SK-N-SH treated with all-trans-retinoic acid at 6 μM for 48 hours (cell line): ENCODE measurements around the gene ITCH.

ENCODE experiments used
- ATAC-seq: fragments of 200-7000 bp; cut with Tn5 transposase; 3 replicates; pipeline ENCODE4 v1.9.1; 2020; ENCODE audit warnings: mild to moderate bottlenecking, moderate library complexity
- ARNTL ChIP-seq: fragments of 450-650 bp; formaldehyde crosslinking; IDR thresholded peaks from 2 replicates; pipeline ENCODE4 v1.5.0; 2020; ENCODE audit warnings: low read depth, mild to moderate bottlenecking, moderate library complexity, borderline replicate concordance
- BACH2 ChIP-seq: fragments of 250-450 bp; sonication (Bioruptor Pico); IDR thresholded peaks from 2 replicates; pipeline ENCODE4 v1.9.0; 2021; ENCODE audit warnings: mild to moderate bottlenecking, borderline replicate concordance
- CREB5 ChIP-seq: fragments of 250-450 bp; sonication (Bioruptor Pico); IDR thresholded peaks from 2 replicates; pipeline ENCODE4 v1.5.1; 2020; ENCODE audit warnings: low read depth, mild to moderate bottlenecking, moderate library complexity
- CSDC2 ChIP-seq: fragments of 250-450 bp; sonication (Bioruptor Pico); IDR thresholded peaks from 2 replicates; pipeline ENCODE4 v1.5.0; 2020; ENCODE audit warnings: mild to moderate bottlenecking, moderate library complexity
- GLIS3 ChIP-seq: fragments of 250-450 bp; sonication (Bioruptor Pico); IDR thresholded peaks from 2 replicates; pipeline ENCODE4 v1.5.0; 2020; ENCODE audit warnings: mild to moderate bottlenecking, moderate library complexity
- ISL1 ChIP-seq: fragments of 250-450 bp; sonication (Bioruptor Pico); IDR thresholded peaks from 2 replicates; pipeline ENCODE4 v2.1.2; 2022; ENCODE audit warnings: mild to moderate bottlenecking, moderate library complexity
- OSR1 ChIP-seq: fragments of 250-450 bp; sonication (Bioruptor Pico); IDR thresholded peaks from 2 replicates; pipeline ENCODE4 v1.8.0; 2022; ENCODE audit warnings: moderate library complexity, mild to moderate bottlenecking, inconsistent platforms
- POU6F1 ChIP-seq: fragments of 250-450 bp; sonication (Bioruptor Pico); IDR thresholded peaks from 2 replicates; pipeline ENCODE4 v1.8.0; 2021; ENCODE audit warnings: low read depth, mild to moderate bottlenecking, moderate library complexity, borderline replicate concordance
- PPARA ChIP-seq: fragments of 250-450 bp; sonication (Bioruptor Pico); IDR thresholded peaks from 2 replicates; pipeline ENCODE4 v1.5.0; 2020; ENCODE audit warnings: mild to moderate bottlenecking, borderline replicate concordance
- RARB ChIP-seq: fragments of 250-450 bp; sonication (Bioruptor Pico); IDR thresholded peaks from 2 replicates; pipeline ENCODE4 v1.8.0; 2021; ENCODE audit warnings: mild to moderate bottlenecking, moderate library complexity
- TCF4 ChIP-seq: fragments of 250-450 bp; sonication (Bioruptor Pico); IDR thresholded peaks from 2 replicates; pipeline ENCODE4 v1.8.0; 2021; ENCODE audit warnings: mild to moderate bottlenecking, moderate library complexity, borderline replicate concordance
- TSHZ2 ChIP-seq: fragments of 250-450 bp; sonication (Bioruptor Pico); IDR thresholded peaks from 2 replicates; pipeline ENCODE4 v1.5.0; 2020; ENCODE audit warnings: mild to moderate bottlenecking, moderate library complexity
- ZC3H10 ChIP-seq: fragments of 250-450 bp; sonication (Bioruptor Pico); IDR thresholded peaks from 2 replicates; pipeline ENCODE4 v1.5.1; 2021; ENCODE audit warnings: mild to moderate bottlenecking, moderate library complexity
- ZFP3 ChIP-seq: fragments of 250-450 bp; sonication (Bioruptor Pico); IDR thresholded peaks from 2 replicates; pipeline ENCODE4 v1.5.0; 2020; ENCODE audit warnings: mild to moderate bottlenecking, moderate library complexity
- ZFP30 ChIP-seq: fragments of 450-650 bp; formaldehyde crosslinking; IDR thresholded peaks from 2 replicates; pipeline ENCODE4 v1.5.0; 2022; ENCODE audit warnings: mild to moderate bottlenecking, moderate library complexity
- ZNF565 ChIP-seq: fragments of 450-650 bp; formaldehyde crosslinking; conservative IDR thresholded peaks from 2 replicates; pipeline ENCODE4 v1.5.0; 2020; ENCODE audit warnings: low read depth, mild to moderate bottlenecking, moderate library complexity
- ZNF70 ChIP-seq: fragments of 450-650 bp; formaldehyde crosslinking; IDR thresholded peaks from 2 replicates; pipeline ENCODE4 v1.5.0; 2020; ENCODE audit warnings: mild to moderate bottlenecking, moderate library complexity
- ZNF8 ChIP-seq: fragments of 450-650 bp; formaldehyde crosslinking; IDR thresholded peaks from 2 replicates; pipeline ENCODE4 v1.5.0; 2020; ENCODE audit warnings: mild to moderate bottlenecking, moderate library complexity
- TF ChIP-seq, protein P1 (sequence below): fragments of 250-450 bp; sonication (Bioruptor Pico); IDR thresholded peaks from 2 replicates; pipeline ENCODE4 v1.5.1; 2021; ENCODE audit warnings: mild to moderate bottlenecking, moderate library complexity
- TF ChIP-seq, protein P2 (sequence below): fragments of 250-450 bp; sonication (Bioruptor Pico); IDR thresholded peaks from 2 replicates; pipeline ENCODE4 v1.8.0; 2020; ENCODE audit warnings: mild to moderate bottlenecking, moderate library complexity, borderline replicate concordance

Gene ITCH

DNA sequence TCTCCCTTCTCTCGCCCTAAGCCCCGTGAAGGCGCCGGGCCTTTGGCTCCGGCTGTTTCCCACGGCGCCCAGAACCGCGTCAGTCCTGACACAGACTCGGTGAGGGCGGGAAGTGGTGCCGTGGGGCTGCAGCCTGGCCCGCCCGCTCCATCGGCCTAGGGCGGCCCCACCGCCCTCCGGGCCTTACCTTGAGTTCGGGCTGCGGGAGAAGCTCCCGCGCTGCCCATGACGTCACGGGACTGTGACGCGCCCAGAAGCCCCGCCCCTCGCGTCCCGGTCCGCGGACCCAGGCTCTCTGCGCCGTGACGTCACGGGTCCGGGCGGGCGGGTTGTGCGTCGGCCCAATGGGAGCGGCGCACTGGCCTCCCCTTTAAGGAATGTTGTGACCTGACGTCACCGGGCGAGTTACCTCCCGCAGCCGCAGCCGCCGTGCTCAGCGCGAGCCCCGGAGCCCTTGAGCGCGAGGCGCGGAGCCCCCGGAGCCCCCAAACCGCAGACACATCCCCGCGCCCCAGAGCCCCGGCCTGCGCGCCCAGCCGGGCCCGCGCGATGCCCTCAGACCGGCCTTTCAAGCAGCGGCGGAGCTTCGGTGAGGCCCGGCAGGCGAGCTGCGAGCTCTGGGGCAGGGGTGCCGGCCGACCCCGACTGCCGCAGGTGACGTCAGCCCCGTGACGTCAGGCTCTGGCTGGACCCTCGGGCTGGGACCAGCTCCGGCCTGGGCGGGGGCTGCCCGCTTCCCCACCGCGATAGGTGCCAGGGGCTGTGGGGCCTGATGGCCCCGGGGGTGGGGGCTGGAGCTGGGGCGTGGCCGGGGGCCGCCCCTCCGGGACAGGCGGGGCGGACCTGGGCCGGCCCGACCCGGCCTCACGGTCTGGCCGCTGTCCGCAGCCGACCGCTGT is 195.5 kb downstream of the ITCH start, which contains the start of gene MAP1LC3A:
MAP1LC3A (plus strand) TSS at position 399 of the 899 bp plus-strand sequence; CDS start at position 550, 151 bp downstream.
- no peak for TF ChIP-seq POU6F1 (CRISPR knock-in tag)
- TF ChIP-seq ISL1 (CRISPR knock-in tag): no peak
- 0 out of 2 replicates have a peak, but pooled peaks have one; percentile 9 for TF ChIP-seq GLIS3 (CRISPR knock-in tag)
- TF ChIP-seq ZFP3 (CRISPR knock-in tag): 0 out of 2 replicates have a peak, but pooled peaks have one; percentile 45
- ATAC-seq: peak; percentile 89

GRCh38 chr20:34559311-34560140 is 196.5 kb downstream of the ITCH start:
- TF ChIP-seq OSR1 (CRISPR knock-in tag) (no peak), ZC3H10 (no peak), PPARA (CRISPR knock-in tag) (no peak)
- TF ChIP-seq, protein P1, sequence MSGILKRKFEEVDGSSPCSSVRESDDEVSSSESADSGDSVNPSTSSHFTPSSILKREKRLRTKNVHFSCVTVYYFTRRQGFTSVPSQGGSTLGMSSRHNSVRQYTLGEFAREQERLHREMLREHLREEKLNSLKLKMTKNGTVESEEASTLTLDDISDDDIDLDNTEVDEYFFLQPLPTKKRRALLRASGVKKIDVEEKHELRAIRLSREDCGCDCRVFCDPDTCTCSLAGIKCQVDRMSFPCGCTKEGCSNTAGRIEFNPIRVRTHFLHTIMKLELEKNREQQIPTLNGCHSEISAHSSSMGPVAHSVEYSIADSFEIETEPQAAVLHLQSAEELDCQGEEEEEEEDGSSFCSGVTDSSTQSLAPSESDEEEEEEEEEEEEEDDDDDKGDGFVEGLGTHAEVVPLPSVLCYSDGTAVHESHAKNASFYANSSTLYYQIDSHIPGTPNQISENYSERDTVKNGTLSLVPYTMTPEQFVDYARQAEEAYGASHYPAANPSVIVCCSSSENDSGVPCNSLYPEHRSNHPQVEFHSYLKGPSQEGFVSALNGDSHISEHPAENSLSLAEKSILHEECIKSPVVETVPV (CRISPR knock-in tag): no peak
- ATAC-seq: no peak

DNA sequence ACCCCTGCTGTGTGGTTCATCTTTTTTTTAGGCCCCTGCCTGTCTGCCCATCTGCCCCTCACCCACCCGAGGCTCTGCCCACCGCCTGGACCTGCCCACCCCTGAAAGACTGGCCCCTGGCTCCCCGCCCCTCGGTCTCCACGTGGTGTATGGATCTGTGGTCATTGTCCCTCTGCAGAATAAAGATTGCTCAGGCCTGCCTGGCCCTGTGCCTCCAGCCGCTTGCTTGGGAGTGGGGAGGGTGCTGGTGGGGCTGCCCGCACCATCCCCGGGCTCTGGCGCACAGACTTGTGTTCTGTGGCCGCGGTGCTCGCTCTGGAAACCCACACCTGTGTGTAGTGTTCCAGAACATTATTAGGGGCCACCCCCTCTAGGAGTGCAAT is 197.1 kb downstream of the ITCH start:
- ATAC-seq: no peak
- no peak for TF ChIP-seq ZC3H10
- TF ChIP-seq ISL1 (CRISPR knock-in tag): no peak
- TF ChIP-seq GLIS3 (CRISPR knock-in tag): no peak
- TF ChIP-seq ZFP30 (CRISPR knock-in tag): no peak
- no peak for TF ChIP-seq BACH2
- TF ChIP-seq CREB5: no peak
- TF ChIP-seq ARNTL (CRISPR knock-in tag): no peak
- no peak for TF ChIP-seq PPARA (CRISPR knock-in tag)
- no peak for TF ChIP-seq ZFP3 (CRISPR knock-in tag)
- no peak for TF ChIP-seq ZNF8 (CRISPR knock-in tag)
- TF ChIP-seq, protein P1 (CRISPR knock-in tag): no peak
- TF ChIP-seq TCF4 (CRISPR knock-in tag): no peak
- TF ChIP-seq ZNF70 (CRISPR knock-in tag): no peak

GRCh38 chr20:34560614-34561013 is 197.5 kb downstream of the ITCH start:
- no peak for ATAC-seq
- TF ChIP-seq CSDC2 (CRISPR knock-in tag): no peak
- no peak for TF ChIP-seq ZNF70 (CRISPR knock-in tag)
- TF ChIP-seq TSHZ2: no peak
- TF ChIP-seq ZC3H10: no peak
- TF ChIP-seq ZNF565 (CRISPR knock-in tag): no peak
- TF ChIP-seq ZFP3 (CRISPR knock-in tag): no peak
- no peak for TF ChIP-seq GLIS3 (CRISPR knock-in tag)
- TF ChIP-seq RARB (CRISPR knock-in tag): no peak
- TF ChIP-seq BACH2: no peak
- TF ChIP-seq ZFP30 (CRISPR knock-in tag): no peak
- TF ChIP-seq, protein P2, sequence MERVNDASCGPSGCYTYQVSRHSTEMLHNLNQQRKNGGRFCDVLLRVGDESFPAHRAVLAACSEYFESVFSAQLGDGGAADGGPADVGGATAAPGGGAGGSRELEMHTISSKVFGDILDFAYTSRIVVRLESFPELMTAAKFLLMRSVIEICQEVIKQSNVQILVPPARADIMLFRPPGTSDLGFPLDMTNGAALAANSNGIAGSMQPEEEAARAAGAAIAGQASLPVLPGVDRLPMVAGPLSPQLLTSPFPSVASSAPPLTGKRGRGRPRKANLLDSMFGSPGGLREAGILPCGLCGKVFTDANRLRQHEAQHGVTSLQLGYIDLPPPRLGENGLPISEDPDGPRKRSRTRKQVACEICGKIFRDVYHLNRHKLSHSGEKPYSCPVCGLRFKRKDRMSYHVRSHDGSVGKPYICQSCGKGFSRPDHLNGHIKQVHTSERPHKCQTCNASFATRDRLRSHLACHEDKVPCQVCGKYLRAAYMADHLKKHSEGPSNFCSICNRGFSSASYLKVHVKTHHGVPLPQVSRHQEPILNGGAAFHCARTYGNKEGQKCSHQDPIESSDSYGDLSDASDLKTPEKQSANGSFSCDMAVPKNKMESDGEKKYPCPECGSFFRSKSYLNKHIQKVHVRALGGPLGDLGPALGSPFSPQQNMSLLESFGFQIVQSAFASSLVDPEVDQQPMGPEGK: no peak
- TF ChIP-seq POU6F1 (CRISPR knock-in tag): no peak
